Activated CD4-positive, alpha-beta T cell treated with anti-CD3 and anti-CD28 coated beads, Interleukin-2, Interleukin-4, amounts not matched to agents 100 ng/mL and 50 ng/mL, durations not matched to agents 16 hours and 8 hours (primary cell): ENCODE results near the gene GLIS1.

Experiments
- DNase-seq: peaks from one replicate; pipeline ENCODE4 v3.0.0-alpha.2; 2020; ENCODE audit warnings: low spot score

Gene GLIS1

DNA sequence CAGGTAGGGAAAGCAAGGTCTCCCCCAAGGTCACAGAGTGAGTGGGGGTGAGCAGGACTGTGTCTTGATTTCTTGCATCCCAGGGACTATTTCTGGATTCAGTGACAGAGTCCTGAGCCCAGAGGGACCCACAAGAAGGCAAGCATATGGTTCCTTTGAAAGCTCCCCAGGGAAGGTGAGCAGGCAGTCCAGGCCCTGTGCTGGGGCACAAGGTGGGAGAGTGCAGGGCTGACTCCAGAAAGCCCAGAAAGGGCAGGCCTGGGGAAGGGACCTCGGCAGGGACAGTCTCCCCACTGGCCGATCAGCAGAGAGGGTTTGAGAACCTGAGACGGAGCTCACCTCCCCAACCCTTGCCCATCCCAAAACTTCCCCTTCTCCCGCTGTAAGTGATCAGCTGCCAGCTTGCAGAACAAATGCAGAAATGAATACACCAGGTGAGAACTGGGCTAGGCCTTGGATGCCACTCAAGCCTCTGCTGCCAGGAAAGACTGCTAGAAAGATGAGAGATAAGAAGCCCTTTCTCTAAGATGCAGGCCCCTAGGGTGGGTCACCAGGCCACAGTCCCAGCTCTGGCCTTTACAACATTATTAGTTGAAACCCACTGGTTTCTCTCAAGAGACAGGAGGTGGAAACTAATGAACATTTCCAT is 121.0 kb downstream of the GLIS1 start:
- DNase-seq: no peak

DNA sequence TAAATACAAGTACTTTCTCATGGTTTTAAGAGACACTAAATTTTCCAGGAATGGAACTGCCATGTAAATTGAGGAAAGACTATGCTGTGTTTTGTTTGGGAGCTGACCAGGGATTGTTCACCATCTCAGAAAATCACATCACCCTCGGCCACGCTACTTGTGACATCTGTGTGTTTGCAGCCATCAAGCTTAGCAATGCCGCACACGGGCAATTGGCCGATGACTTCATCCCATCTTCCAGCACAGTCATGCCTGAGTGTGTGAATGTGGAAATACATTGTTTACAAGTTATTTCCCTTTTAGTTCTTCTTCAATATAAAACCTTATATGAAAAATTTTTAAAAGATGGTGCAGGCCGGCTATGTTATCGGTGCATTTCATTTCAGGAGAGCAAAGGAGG is 121.6 kb downstream of the GLIS1 start:
- no peak for DNase-seq

DNA sequence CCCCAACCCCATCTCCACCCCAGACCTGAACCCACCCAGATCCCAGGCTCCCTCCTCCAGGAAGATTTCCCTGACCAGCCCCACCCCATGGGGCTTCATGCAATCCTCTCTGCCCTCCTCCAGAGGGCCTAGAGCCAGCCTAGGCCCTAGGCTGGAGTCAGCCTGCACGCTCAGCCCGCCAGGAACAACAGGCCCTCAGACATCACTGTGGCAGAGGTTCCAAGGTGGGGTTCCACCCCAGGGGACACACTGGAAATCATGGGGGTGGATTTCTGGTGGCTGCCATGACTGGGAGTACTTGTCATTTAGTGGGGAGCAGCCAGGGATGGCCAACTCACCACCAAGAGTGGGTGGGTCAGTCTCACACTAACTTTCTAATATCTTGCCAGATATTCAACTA is 122.0 kb downstream of the GLIS1 start:
- no peak for DNase-seq

DNA sequence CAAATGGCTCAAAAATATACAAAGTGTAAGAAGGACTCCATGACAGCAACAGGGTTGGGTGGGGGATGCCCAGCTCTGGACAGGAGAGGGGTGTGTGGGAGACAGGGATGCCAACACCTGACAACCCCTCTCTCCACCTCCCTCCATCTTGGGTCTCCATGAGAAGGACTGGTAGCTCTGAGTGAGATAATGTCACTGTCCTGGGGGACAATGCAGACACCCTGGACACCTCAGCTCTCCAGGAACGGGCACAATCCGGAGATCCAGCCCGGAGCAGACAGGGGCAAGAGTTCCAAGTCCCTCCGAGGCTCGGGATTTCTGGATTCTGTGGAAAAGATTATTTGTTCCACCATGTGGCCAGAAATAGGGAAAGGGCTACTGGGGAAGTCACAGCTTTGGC is 122.5 kb downstream of the GLIS1 start:
- DNase-seq: no peak

DNA sequence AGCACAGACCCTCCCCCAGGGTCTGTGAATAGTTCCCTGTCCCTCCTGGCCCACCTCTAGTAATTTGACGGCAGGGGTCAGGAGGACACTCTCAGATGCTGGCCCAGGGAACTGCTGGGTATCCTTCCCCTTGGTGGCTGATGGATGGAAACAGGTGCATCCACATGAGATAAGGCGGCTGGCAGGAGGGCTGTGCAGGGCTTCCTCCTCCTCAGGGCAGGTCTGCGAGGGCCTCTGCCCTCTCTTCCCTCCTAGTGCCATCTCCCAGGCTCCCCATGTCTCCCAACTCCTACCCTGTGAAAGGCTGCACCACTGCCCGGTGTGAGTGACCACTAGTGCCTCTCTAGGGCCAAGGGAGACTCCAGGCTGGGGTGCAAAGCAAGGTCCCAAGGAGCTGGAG is 123.9 kb downstream of the GLIS1 start:
- no peak for DNase-seq

DNA sequence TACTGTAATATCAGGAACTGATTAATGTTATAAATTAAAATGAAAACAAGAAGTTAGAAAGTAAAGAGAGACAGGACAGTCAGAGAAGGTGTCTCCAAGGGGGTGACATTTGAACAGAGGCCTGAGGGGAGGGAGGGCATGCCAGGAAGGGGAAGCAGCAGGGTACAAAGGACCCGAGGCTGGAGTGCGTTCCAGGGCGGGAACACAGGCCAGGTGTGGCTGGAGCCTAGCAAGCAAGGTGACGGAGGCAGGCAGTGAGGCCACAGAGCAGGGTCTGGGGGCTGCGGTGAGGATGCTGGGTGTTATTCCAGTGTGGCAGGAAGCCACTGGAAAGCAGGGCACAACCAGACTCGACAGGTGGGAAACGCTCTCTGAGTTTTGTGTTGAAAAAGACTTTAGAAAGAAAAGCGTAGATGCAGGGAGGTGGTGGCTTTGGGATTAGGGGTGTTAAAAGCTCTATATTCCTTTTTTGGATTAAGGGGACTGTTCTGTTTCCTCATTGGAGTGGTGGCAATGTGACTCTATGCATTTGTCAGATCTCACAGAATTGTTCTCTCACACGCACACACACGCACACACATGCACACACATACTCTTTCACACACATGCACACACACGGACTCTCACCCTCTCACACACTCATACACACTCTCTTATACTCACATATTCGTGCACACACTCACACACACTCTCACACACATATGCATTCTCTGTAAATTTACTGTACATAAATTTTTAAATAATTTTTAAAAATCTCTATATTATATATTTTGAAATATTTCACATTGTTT is 124.5 kb downstream of the GLIS1 start:
- no peak for DNase-seq

DNA sequence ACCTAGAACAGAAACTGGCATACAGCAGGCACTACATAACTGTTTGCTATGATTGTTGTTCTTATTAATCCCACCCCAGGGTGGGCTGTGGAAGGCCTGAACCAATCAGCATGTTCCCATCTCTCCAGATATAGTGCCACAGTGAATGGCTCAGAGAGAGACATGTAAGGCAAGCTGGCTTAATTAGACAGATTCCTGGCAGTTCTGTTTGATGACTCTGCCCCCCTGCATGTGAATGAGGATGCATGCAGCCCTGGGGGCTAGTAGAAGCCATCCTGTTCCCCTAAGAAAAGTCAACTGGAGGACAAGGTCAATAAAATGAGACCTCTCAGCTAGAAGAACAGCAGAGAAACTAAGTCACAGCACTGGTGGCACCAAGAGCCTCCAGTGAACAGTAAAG is 130.3 kb downstream of the GLIS1 start:
- no peak for DNase-seq

DNA sequence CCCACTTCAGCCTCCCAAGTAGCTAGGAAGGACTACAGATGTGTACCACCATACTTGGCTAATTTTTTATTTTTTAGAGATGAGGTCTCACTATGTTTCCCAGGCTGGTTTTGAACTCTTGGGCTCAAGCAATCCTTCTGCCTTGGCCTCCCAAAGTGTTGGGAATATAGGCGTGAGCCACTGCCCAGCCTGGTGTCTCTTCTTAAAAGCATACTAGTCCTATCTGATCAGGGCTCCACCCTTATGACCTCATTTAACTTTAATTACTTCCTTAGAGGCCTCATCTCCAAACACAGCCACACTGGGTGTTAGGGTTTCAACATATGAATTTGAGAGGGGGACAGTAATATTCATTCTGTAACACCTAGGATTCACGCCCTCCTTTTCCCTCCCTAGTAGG is 130.9 kb downstream of the GLIS1 start:
- no peak for DNase-seq

DNA sequence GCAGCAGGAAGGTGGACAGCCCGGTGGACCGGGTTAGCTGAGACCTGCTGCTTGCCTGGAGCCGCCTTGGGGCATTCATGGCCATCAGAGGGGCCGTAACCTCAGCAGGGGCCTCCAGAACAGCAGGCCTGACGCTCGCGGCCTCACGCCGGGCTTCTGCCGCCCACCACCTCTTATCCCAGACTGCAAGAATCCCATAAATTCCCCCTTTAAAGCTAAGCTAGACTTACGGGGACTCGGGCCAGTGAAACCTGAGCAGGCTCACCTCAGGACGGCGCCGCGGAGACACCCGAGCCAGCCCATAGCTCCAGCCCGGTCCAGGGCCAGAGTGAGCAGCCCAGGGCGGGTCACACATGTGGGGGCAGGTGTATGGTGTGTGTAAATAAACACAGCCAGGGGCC is 132.3 kb downstream of the GLIS1 start:
- no peak for DNase-seq

DNA sequence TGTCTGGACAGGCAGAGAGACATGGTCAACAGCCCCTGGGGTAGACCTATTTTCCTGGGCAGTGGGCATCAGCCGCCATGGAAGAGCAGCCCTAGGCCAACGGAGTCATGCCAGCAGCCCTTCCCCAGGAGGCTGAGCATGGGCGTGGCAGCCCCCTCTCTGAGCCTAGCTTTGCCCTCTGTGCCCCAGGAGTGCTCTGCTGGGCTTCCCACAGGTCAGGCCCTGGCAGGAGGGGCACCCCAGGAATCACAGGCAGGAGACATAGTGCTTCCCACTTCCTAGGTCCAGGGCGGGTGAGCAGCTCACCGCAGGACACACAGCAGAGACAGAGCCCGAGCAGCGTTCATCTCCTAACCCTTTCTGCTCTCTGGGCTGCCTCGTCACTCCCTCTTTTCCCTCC is 132.8 kb downstream of the GLIS1 start:
- no peak for DNase-seq

DNA sequence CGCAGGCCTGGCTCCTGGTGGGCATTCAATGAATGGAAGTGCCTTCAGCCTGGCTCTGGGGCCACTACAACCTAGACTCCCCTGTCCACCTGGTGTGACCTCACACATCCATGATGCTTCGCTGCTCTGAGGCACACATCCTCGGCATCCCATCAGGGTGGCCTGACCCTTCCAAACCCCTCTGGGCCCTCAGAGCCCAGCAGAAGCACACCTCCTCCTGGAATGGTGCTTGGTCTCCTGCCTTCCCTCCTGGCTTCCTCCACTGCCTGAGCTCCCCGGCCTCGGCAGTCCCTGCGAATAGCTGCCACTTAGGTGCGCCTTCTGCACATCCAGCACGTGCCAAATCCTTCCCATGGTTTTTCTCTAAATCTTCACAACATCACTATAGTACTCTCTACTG is 133.8 kb downstream of the GLIS1 start:
- DNase-seq: no peak

DNA sequence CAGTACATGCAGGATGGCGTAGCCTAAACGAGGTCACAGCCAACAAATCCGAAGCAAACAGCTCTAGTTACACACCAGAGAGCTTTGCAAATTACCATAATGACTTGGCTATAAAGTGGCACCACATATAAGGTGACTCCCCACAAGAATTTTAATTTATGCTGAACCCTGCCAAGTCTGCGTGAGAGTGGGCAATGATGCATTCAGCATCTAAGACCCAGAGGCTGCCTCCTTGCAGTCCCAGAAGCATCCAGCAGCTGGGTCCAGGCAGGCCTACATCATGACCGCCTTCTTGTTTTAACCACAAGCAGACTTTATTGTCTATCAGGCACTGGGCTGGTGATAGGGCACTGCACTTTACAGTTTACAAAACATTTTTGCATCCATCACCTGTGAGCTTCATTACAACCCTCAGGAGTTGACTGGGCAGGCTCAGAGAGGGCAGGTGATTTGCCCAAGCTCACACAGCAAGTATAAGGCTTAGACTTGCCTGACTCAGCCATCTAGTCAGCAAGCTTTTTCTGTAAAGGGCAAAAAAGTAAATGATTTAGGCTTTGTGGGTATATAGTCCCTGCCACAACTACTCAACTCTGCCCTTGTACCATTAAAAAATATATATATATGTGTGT is 134.6 kb downstream of the GLIS1 start:
- no peak for DNase-seq

DNA sequence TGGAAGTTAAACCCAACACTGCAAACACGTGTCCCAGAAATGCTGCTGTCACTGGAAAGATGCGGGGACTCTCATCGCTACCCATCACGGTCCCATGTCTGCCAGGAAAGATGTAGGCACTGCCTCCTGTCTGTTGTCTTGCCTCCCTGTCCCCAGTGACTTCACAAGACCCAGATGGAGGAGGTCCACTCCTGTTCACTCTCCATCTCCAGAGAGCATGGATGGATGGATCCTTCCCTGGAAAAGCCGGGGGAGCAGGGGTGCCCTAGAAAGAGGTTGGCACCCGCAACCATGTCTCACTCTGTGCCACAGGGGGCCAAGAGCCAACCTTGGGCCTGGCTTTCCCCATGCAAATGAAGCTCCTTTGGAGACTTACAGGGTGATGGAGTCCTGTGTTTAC is 135.5 kb downstream of the GLIS1 start:
- no peak for DNase-seq

DNA sequence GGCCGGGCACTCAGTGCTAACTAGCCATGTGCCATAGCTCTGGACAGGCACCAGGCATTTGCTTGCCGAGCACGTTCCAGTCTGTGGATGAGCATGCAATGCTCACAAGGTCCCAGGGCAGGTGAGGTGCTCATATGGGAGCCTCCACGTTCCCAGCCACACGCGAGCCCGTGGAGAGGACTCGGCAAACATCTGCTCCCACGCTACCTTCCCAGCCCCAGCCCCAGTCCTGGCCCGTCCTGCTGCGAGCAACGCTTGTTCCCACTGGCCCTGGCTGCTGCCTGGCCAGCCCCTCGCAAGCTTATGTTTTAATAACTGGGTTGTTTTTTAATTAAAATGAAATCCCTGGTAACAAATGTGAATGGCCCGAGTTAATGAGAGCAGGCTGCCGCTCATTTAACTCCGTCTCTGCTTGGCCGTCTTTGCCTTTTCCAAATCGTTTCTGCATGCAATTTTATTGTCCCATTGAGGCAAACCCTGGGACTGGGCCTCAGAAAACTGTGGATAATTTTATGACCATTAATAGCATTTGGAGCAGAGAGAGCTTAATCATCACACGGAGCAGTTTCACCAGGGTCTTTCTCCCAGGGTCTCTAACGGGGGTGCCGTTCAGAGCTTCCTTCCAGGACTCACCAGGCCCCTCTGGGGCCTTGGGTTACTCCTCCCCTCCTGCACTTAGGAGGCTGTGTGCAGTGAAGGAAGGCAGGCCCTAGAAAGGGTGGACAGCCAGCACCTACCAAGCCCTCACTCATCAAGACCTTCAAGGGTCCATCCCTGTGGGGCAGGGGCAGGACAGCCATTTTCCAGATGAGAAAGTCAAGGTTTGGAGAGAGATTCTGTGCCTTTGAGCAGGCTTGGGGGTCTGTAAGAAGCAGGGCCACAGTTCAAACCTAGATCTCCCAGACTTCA is 136.8 kb downstream of the GLIS1 start:
- DNase-seq: no peak

DNA sequence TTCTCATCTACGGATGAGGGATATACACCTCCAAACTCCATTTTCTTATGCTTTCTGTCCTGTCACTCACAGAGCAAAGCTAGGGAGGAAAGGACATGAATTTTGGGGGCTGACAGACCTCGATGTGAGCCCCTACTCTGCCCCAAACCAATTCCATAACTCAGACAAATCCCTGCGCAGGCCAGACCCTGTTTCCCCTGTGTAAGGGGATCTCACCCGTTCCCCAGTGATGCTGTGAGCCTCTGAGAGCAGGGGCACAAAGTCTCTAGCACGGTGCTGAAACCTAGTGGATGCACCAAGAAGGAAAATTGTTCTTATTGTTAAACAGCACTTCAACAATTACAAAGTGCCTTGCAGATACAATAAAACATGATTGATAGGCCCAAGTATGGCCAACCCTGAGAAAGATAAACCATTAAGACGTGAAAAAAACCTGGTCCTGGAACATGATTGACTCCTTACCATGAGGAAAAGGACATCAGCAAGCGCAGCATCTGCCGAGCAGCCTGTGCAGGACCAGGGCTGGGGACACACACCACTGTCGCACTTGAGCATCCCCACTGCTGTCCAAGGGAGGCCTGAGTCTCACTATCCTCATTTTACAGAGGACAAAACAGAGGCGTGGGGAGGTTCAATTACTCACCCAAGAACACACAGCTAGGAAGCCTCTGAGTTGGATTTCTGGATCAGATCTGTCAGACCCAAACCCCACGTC is 137.8 kb downstream of the GLIS1 start:
- DNase-seq: no peak

DNA sequence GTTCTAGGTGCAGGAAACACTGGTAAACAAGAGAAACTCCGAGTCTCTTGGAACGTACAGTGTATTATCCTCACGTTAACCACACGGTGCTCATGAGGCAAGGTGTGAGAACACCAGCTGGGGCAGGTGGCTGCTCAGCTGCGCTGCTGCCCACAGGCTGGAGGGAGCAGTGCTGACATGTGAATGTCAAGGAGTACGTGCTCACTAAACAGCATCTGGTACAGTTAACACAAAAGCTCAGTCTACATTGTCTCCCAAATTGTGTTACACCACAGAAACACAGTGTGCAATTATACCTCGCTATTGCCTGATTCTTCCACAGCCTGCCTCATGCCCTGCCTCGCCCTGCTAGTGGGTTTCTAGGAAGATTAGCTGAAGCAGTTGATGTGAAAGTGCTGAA is 138.4 kb downstream of the GLIS1 start:
- DNase-seq: no peak

DNA sequence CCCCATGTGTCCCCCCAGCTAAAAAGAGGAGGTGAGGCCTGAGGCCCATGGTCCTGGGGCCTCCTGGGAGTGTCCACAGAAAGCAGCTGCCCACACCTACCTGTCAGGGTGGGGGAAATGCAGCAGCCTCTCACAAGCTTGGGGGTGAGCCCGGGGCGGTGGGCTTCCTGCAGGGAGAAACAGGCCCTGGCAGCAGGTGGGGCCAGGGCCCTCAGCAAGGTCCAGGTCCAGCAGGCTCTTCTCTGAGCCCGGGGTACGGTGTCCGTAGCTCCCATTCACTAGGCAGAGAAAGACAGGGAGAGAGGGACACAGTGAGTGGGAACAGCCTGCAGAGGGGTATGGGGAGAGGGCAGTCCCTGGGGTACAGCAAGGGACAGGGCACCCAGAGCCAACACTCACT is 139.0 kb downstream of the GLIS1 start:
- no peak for DNase-seq

DNA sequence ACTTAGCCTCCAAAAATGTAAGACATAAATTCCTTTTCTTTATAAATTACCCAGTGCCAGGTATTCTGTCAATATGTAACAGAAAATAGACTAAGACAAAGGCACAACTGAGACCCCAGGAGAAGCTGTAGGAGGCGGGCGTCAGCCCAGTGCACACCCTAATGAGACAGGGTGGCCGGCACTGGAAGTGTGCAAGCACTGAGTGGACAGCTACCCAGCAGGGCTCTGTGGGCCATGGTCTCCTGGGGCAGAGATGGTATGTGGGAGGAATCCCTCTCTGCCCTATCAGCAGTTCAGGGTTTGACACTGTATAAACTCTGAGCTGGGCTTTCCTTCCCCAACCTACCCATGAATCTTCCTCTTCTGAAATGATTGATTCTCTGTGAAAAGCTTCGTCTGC is 139.5 kb downstream of the GLIS1 start:
- no peak for DNase-seq

DNA sequence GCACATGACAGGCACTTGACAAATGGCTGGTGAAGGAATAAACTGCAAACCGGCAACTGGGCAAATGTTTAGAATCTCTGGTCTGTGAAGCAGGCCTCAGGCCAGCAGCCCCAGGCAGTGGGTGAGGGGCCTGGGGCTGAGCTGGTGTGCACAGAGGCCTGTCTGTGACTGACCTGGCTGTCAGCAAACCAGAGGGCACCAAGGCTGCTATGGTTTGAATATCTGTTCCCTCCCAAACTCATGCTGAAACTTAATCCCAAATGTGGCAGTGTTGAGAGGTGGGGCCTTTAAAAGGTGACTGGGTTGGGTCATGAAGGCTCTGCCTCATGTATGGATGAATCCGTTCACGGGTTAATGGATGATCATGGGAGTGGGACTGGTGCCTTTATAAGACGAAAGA is 140.0 kb downstream of the GLIS1 start:
- no peak for DNase-seq

DNA sequence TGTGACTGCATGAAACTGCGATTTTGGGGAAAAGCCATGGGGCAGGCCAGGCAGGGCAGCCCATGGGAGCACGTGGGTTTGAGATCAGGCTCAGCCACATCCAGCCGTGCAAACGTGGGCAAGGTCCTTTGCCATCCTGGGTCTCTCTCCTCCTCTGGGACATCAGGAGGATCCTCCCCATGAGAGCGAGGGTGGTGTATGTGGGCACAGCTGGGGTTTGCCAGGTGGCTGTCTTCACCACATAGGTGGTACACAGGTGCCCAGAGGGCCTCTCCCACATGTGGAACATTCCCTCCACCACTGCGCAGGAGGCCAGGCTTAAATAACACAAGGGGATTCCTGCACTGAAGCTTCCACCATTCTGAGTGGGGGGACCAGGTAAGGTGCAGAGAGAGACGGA is 143.1 kb downstream of the GLIS1 start:
- no peak for DNase-seq

DNA sequence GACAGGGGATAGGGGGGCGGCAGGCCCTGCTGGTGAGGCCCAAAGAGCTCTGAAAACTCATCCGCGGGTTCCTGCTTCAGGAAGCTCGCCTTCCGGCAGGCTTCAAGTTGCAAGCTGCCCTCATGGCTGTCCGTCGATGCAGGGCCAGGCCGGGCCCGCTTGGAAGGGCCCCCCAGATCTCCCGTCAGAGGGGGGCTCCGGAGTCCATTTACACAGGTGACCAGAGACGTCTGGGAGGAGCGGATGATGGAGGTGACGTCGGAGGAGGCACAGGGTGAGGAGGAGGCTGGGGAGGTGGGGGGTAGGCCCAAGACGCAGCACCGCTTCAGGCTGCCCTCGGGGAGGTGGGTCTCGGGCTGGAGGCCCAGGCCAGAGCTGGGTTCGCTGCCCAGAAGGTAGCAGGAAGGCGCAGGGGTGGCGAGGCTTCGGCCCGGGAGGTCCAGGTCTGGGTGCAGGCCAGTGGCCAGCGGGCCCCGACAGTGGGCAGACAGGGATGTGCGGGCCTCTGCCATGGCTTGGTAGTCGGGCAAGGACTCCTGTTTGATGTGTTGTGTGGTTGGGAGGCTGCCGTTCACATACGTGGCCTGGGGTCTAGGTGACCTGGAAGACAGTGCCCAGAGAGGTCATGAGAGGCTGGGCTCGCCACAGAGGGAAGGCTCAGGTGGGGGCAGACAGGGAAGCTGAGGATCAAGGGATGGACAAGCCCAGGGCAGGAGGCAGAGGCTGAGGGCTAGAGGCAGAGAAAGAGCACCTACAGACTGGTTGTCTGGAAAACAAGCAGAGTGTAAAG is 144.4 kb downstream of the GLIS1 start:
- DNase-seq: no peak
